ENCODE data around the gene SRCIN1.

GRCh38 chr17:38620551-38621277 lies 15.0 kb upstream of the SRCIN1 start:
- TF ChIP-seq, protein P1, sequence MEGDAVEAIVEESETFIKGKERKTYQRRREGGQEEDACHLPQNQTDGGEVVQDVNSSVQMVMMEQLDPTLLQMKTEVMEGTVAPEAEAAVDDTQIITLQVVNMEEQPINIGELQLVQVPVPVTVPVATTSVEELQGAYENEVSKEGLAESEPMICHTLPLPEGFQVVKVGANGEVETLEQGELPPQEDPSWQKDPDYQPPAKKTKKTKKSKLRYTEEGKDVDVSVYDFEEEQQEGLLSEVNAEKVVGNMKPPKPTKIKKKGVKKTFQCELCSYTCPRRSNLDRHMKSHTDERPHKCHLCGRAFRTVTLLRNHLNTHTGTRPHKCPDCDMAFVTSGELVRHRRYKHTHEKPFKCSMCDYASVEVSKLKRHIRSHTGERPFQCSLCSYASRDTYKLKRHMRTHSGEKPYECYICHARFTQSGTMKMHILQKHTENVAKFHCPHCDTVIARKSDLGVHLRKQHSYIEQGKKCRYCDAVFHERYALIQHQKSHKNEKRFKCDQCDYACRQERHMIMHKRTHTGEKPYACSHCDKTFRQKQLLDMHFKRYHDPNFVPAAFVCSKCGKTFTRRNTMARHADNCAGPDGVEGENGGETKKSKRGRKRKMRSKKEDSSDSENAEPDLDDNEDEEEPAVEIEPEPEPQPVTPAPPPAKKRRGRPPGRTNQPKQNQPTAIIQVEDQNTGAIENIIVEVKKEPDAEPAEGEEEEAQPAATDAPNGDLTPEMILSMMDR (IDR thresholded peaks at IDR 0.05), result no peak
- no peak for TF ChIP-seq POLR2A (IDR thresholded peaks at IDR 0.05)
